GM21447 (cell line): ENCODE measurements around the gene KLHL13.
"Not testable (repeated sequence)": the region's sequence is repeated elsewhere in the genome, so short reads cannot be mapped to it uniquely, and the experiment has no call there.

Source experiments
- ATAC-seq: cut with Tn5 transposase; IDR thresholded peaks from one replicate; pipeline ENCODE4 v1.9.1; 2021; ENCODE audit not compliant: unreplicated experiment

Gene KLHL13

GRCh38 chrX:117996408-117996807 is 120.2 kb downstream of the KLHL13 start:
- no peak for ATAC-seq

DNA sequence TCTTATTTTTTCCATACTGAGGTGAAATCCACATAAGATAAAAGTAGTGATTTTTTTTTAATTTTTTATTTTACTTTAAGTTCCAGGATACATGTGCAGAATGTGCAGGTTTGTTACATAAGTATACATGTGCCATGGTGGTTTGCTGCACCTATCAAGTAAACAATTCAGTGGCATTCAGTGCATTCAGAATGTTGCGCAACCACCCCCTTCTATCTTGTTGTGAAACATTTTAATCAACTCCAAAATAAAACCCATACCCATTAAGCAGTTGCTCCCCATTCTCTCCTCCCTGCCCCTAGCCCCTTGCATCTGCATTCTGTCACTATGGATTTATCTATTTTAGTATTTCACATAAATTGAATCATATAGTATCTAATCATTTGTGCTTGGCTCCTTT is 121.2 kb downstream of the KLHL13 start:
- ATAC-seq, result no peak

DNA sequence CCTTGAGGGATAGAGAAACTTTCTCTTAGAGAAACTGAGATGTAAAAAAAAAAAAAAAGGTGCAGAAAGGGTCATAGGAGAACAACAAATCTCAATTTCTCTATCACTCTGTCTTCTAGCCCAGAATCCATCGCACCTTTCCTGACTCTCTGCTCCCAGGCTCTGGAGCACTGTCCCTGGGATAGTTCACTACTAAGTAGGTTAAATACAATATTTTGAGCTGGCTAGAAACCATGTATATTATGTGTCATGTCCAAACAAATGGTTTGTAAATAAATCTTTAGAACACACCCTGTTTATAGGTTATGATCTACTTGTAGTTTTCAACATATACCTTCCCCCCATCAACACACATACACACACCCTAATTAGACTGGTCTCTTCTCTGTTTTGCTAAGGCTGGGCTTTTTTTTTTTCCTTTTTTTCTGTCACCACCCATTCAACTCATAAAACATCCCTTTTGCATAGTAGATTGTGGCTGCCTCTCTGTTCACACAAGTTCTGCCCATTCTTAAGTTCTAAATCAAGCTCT is 124.4 kb downstream of the KLHL13 start:
- ATAC-seq, result no peak

GRCh38 chrX:117990438-117990837 is 126.2 kb downstream of the KLHL13 start:
- ATAC-seq, result no peak

- ATAC-seq, result no peak
Observed at GRCh38 chrX:117989512-117989911, 127.1 kb downstream of the KLHL13 start.

- no peak for ATAC-seq
Observed at GRCh38 chrX:117987373-117987772, 129.2 kb downstream of the KLHL13 start.

DNA sequence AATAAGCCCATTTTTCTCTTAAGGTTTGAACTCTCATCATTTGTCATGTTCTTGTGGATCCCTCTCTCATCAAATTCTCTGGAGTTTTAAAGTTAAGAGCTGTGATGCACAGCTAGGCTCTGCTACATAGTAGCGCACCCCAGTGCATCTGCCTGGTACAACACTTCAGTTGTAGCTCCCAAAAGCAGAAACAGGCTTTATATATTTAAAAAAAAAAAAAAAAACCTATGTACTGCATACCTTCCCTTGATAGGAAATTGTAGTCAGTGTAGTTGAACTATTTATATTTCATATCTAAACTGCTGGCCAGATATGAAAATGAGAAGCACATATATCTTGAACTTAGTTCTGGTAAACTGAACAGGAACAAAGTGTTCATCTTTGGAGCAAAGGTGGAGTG is 131.4 kb downstream of the KLHL13 start:
- no peak for ATAC-seq

- no peak for ATAC-seq
Observed at GRCh38 chrX:117982694-117983392, 133.8 kb downstream of the KLHL13 start.

GRCh38 chrX:117978402-117978801 is 138.2 kb downstream of the KLHL13 start:
- ATAC-seq, result no peak

DNA sequence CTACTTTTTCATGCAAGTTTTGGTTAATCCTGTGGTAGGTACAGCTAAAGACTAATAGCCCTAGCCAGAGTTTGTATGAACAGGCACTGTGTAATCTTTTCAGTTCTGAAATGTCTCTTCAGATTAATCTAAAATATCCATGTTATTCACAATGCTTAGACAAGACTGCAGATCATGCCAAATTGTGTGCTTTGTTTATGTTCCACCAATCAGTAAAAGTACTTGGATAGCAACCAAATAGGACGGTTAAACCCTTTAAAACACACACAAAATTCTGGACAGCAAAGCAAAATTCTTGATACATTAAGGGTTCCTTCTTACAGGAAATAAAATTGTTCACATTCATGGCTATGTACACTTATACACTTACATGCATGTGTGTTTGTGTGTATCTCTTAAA is 139.1 kb downstream of the KLHL13 start:
- ATAC-seq, result no peak

- no peak for ATAC-seq
Observed at GRCh38 chrX:117973110-117973807, 143.4 kb downstream of the KLHL13 start.

DNA sequence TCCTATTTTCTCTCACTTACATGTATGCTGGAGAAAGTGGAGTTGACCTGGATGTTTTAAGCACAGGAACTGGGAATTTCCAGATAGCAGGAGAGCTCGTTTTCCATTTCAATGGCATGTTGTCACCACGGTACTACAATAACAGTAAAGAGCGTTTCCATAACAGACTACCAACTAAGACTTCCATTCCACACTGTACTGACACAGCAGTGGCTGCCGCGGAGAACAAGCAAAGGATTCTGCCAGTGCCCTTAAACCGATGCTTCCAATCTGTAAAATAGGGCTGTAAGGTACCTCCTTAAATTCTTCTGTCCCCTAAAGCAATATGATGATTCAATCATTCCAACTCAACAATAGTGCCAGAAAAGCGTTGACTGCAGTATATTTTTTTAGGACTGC is 143.9 kb downstream of the KLHL13 start:
- ATAC-seq, result no peak

GRCh38 chrX:117969782-117970181 is 146.8 kb downstream of the KLHL13 start:
- no peak for ATAC-seq

DNA sequence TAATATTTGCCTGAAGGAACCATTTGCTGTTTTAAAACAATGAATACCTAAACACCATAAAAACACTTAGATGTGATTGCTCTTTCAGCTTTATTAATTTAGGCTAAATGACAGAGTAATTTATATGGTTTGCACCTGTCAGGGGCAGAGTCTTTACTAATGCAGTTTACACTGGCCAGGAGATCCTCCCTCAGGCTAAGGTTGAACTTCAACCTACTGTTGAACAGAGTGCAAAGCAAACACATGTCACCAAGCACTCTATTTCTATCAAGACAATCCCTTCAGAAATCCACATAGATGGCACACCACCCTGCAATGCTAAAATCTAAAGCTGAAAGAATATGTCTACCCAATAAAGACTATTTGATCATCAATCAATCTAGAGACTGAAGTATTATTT is 147.3 kb downstream of the KLHL13 start:
- no peak for ATAC-seq

GRCh38 chrX:117959045-117959444 is 157.6 kb downstream of the KLHL13 start:
- no peak for ATAC-seq

- ATAC-seq, result no peak
Observed at GRCh38 chrX:117957128-117957527, 159.5 kb downstream of the KLHL13 start.

GRCh38 chrX:117939296-117939695 is 177.3 kb downstream of the KLHL13 start:
- ATAC-seq, result not testable (repeated sequence)

DNA sequence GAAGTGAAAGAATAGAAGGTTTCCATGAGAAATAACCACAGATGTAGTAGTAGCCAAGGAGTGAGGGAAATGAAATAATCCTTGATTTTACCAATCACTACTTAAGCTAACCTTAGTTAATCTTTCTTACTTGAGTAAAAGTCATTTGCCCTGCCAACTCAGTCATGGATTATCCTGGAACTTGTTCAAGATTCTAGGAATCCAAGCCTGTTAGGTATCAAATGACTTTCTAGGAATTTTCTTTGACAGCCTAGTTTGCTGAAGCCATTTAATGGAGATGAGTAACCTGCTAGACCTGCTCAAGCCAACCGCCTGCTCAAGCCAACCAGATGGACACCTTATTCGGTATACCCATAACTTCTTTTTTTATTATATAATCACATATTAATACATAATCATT is 180.5 kb downstream of the KLHL13 start:
- ATAC-seq, result no peak

GRCh38 chrX:117930116-117930515 is 186.5 kb downstream of the KLHL13 start:
- ATAC-seq, result not testable (repeated sequence)

- ATAC-seq, result no peak
Observed at GRCh38 chrX:117919755-117920154, 196.9 kb downstream of the KLHL13 start.

DNA sequence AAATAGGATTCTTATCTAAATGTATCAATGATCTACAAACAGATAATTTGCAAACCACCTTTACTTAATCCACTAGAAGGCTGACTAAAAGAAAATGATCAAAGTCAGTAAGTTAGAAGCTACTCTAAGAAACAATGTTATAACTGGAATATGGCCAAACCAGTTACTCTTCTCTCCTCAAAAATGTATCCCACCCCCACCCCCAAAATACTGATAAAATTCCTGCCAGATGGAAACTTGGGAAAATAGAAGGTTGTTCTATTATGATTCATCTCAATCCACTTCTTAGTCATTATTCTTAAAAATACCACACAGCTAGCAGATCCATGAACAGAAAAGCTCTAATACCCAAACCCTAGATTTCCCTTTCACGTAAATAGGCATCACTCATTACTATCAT is 206.4 kb downstream of the KLHL13 start:
- no peak for ATAC-seq

GRCh38 chrX:117898226-117898625 is 218.4 kb downstream of the KLHL13 start:
- no peak for ATAC-seq
